Measurements from ENCODE around the gene MAFG.

The MAFG gene

DNA sequence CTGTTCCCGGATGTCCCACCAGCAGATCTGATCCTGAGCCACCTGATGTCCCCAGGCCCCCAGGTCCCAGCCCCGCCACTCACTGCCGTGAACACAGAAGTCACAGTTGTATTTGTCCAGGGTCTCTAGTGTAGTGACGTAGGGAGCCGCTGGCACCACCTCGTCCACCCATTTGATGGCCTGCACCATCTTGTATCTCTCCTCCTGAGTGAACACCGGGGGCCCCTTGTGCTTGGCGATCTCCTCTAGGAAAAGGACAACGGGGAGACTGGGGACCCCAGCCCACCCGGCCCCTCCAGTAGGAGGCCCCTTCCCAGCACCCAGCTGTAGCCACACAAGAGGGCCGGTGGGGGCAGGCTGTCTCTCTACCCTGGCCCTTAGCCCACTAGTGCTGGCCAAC, 18.7 kb downstream of the MAFG start:
- no peak overlapping the region for H3K27ac ChIP-seq
- TF ChIP-seq, protein P1, sequence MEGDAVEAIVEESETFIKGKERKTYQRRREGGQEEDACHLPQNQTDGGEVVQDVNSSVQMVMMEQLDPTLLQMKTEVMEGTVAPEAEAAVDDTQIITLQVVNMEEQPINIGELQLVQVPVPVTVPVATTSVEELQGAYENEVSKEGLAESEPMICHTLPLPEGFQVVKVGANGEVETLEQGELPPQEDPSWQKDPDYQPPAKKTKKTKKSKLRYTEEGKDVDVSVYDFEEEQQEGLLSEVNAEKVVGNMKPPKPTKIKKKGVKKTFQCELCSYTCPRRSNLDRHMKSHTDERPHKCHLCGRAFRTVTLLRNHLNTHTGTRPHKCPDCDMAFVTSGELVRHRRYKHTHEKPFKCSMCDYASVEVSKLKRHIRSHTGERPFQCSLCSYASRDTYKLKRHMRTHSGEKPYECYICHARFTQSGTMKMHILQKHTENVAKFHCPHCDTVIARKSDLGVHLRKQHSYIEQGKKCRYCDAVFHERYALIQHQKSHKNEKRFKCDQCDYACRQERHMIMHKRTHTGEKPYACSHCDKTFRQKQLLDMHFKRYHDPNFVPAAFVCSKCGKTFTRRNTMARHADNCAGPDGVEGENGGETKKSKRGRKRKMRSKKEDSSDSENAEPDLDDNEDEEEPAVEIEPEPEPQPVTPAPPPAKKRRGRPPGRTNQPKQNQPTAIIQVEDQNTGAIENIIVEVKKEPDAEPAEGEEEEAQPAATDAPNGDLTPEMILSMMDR (IDR thresholded peaks at IDR 0.05), result no peak
- peaks cover 29% of the 10 kb centered on the region for H3K36me3 ChIP-seq
- H3K9me3 ChIP-seq, result no peaks in the 10 kb centered on the region
- H3K4me1 ChIP-seq (ENCODE audit: control insufficient read depth in 1 of 2, insufficient read depth in 1 of 2, low read depth in 1 of 2, low read length in 1 of 2), result peaks cover 19 to 23% of the 10 kb centered on the region in 2 experiments
- H3K27me3 ChIP-seq, result peaks cover 6% of the 10 kb centered on the region
- no peak overlapping the region for H3K4me3 ChIP-seq (ENCODE audit: low read depth in 1 of 2, low read length in 1 of 2)

DNA sequence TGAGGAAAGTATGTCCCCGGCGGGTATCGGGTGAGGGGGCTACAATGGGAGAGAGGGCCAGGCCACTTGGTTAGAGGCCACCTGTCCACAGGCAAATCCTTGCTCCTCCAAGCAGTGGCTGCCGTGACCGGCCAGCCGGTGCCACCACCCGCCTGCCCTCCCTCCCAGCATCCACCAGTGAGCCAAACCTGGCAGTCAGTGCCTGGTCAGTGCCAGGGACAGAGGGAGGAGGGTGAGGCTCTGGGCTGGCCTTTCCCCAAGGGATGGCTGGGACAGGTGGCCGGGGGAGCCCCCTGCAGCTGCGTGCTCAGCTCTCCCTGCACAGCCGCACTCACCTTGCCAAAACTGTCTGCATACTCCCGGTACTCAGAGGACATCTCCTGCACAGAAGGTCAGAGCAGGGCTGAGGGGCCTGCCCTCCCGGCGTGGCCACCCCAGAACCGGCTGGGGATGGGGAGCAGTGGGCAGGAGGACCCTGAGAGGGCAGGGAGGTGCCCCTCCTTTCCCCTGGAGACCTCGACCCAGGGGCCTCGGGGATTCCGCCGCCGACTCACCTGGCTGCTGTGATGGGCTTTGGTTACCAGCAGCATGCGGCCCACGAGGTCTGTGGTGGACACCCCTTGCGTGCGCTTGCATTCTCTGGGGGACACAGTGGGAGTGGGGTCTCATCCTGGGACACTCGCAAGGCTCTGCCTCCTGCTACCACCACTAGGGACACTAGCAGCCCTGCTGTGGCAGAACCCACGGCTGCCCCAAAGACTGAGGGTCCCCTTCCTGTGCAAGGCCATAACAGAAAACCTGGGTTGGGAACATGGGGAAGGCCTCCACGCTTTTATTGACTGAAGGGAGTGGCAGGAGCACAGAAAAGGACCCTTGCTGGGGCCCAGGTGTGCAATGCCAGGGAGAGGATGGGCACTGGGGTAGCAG, 20.1 kb downstream of the MAFG start:
- Histone ChIP-seq H3K27me3 (peaks cover 19% of the 10 kb centered on the region), H3K9me3 (no peaks in the 10 kb centered on the region), H3K36me3 (peaks cover 20% of the 10 kb centered on the region), H3K27ac (no peak overlapping the region), H3K4me1 (ENCODE audit: control insufficient read depth in 1 of 2, insufficient read depth in 1 of 2, low read depth in 1 of 2, low read length in 1 of 2) (peaks cover 20 to 23% of the 10 kb centered on the region in 2 experiments), H3K4me3 (ENCODE audit: low read depth in 1 of 2, low read length in 1 of 2) (no peak overlapping the region)
- TF ChIP-seq, protein P1 (IDR thresholded peaks at IDR 0.05), result no peak

DNA sequence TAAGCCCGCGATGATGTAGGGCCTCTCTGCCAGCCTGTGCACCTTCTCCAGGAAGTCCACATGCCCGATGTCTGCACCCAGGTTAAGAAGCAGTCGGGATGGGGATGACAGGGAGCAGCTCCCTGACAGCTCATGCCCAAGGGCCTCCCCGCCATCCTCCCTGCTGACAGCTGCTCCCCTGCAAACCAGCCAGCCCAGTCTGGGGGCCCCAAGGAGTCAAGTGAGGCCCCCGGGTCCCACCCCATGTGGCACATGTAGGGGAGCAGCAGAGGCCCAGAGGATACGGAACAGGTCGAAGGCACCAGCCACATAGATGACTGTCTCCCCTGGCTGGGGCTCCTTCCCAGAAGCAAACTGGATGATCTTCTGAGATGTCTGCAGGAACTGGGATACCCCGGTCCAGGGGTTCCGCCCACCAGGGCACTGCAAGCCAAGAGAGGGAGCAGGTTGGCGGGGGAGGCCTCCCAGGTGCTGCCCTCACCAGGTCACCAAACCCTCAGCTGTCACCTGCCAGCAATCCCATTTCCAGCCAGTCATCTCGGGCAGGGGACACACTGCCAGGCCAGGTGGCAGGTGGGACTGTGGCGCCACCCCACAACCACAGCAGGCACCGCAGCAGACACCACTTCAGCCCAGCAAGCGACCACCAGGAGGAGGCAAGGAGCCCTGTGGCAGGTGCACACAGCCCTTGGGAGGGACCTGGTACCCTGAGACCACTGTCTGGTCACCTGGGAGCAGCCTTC, 20.9 kb downstream of the MAFG start:
- no peaks in the 10 kb centered on the region for H3K9me3 ChIP-seq
- H3K36me3 ChIP-seq, result peaks cover 11% of the 10 kb centered on the region
- no peak overlapping the region for H3K4me3 ChIP-seq (ENCODE audit: low read depth in 1 of 2, low read length in 1 of 2)
- TF ChIP-seq, protein P1 (IDR thresholded peaks at IDR 0.05), result no peak
- H3K27me3 ChIP-seq, result peaks cover 27% of the 10 kb centered on the region
- H3K4me1 ChIP-seq (ENCODE audit: control insufficient read depth in 1 of 2, insufficient read depth in 1 of 2, low read depth in 1 of 2, low read length in 1 of 2), result peaks cover 22 to 24% of the 10 kb centered on the region in 2 experiments
- no peak overlapping the region for H3K27ac ChIP-seq

DNA sequence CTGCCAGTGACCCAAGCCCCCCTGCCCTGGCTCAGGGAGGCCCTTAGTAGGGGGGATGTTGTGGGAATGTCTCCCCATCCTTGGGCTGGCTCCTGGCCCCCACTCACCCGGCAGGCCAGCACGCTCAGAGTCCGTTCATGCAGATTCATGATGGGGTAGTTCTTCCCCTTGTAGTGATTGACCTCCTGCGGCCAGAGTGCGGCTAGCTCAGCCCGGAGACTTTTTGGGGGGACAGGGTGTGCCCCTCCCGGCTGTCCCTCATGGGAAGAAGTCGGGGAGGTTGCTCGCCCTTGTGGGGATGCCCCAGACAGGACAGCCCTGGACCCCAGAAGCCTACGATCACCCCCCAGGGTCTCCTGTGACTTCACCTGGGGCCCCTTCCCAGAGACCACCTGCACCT, 21.5 kb downstream of the MAFG start:
- Histone ChIP-seq H3K27me3 (peaks cover 34% of the 10 kb centered on the region), H3K4me3 (ENCODE audit: low read depth in 1 of 2, low read length in 1 of 2) (no peak overlapping the region), H3K4me1 (ENCODE audit: control insufficient read depth in 1 of 2, insufficient read depth in 1 of 2, low read depth in 1 of 2, low read length in 1 of 2) (peaks cover 20 to 21% of the 10 kb centered on the region in 2 experiments), H3K27ac (no peak overlapping the region), H3K36me3 (peaks cover 11% of the 10 kb centered on the region), H3K9me3 (no peaks in the 10 kb centered on the region)
- TF ChIP-seq, protein P1 (IDR thresholded peaks at IDR 0.05), result no peak

DNA sequence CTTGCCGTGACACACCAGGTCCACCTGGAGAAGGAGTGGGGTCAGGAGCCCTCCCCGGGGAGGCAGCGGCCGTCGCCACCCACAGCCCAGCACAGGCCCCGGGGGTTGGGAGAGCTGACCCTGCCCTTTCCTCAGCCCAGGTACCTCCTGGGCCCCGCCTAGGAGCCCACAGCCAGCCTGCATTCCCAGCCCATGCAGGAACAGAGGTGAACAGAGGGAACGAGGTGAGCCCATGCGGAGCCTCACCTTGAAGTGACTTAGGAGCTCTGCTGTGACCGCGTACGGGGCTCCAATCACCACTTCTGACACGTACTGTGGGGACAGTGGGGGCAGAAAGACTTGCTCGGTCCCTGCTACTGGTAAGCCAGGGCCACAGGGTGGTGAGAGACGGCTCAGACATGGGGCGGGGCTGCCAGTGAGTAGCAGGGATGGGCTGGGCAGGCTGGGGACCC, 22.1 kb downstream of the MAFG start:
- H3K36me3 ChIP-seq, result peaks cover 15% of the 10 kb centered on the region
- H3K9me3 ChIP-seq, result no peaks in the 10 kb centered on the region
- H3K4me3 ChIP-seq (ENCODE audit: low read depth in 1 of 2, low read length in 1 of 2), result no peak overlapping the region
- H3K27me3 ChIP-seq, result peaks cover 38% of the 10 kb centered on the region
- TF ChIP-seq, protein P1 (IDR thresholded peaks at IDR 0.05), result no peak
- H3K27ac ChIP-seq, result no peak overlapping the region
- H3K4me1 ChIP-seq (ENCODE audit: control insufficient read depth in 1 of 2, insufficient read depth in 1 of 2, low read depth in 1 of 2, low read length in 1 of 2), result peaks cover 15 to 17% of the 10 kb centered on the region in 2 experiments

Measured in neutrophil (primary cell).